Measurements from ENCODE around the gene GPX2. TPM values are rescaled to one million over a fixed set of nuclear protein-coding genes. Genes with fewer than 3 reads are reported as not detected.

GPX2 gene
- total RNA-seq, 2 donors from 2014 or later, result 5.0 TPM; not detected in 1

- DNase-seq (ENCODE audit: low spot score) (no peak), ATAC-seq (ENCODE audit: insufficient number of reproducible peaks, low FRiP score, low read depth) (no peak)
- no peak for TF ChIP-seq CTCF (IDR thresholded peaks at IDR 0.05)
- H3K9me3 ChIP-seq, result no peaks in the 10 kb centered on the region
- H3K36me3 ChIP-seq, result no peaks in the 10 kb centered on the region
- H3K4me3 ChIP-seq, result no peak overlapping the region
- no peaks in the 10 kb centered on the region for H3K27me3 ChIP-seq (replicated peaks; ENCODE audit: insufficient read depth)
- H3K27ac ChIP-seq, result no peak overlapping the region
- peaks cover 6 to 20% of the 10 kb centered on the region in 2 donors for H3K4me1 ChIP-seq (ENCODE audit: control insufficient read depth in 1 of 2, low read depth in 2 of 2)
These were observed 11.1 kb upstream of the GPX2 start for GRCh38 chr14:64953661-64954060.

GRCh38 chr14:64953310-64953654 is 10.7 kb upstream of the GPX2 start:
- no peak for DNase-seq (ENCODE audit: low spot score)
- peaks cover 6 to 20% of the 10 kb centered on the region in 2 donors for H3K4me1 ChIP-seq (ENCODE audit: control insufficient read depth in 1 of 2, low read depth in 2 of 2)
- no peaks in the 10 kb centered on the region for H3K9me3 ChIP-seq
- no peak for TF ChIP-seq CTCF (IDR thresholded peaks at IDR 0.05)
- H3K27ac ChIP-seq, result no peak overlapping the region
- no peak for ATAC-seq (ENCODE audit: insufficient number of reproducible peaks, low FRiP score, low read depth)
- H3K36me3 ChIP-seq, result no peaks in the 10 kb centered on the region
- no peaks in the 10 kb centered on the region for H3K27me3 ChIP-seq (replicated peaks; ENCODE audit: insufficient read depth)
- no peak overlapping the region for H3K4me3 ChIP-seq

DNA sequence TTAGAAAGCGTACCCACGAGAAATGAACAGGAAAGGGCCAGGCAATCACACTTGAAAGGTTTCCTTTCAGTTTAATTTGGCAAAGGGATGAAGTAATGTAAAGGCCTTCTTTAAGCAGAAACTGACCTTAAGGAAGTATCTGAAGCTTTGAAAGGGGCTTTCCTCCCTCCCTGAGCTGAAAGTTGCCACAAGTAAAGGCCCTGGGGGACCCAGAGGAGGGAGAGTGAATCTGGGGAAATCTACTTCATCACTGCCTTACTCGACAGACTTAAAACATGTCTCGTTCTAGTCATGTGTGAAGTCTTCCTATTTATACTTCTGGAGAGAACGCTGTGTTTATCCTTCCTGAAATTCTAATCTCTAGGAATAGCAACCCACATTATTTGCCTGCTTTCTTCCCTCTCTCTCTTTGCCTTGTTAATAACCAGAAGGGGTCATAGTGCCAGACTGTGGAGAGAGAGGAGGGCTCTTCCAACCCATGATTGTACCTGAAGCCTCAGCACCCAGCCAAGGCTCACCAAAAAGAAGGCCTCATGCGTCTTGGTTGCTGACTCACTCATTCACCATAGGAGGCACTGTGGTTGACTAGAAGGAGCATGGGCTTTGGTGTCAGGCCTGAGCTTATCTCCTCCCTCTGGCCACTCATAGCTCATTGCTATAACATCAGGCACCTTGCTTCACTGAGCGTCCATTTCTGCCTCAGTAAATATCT is 10.2 kb upstream of the GPX2 start:
- DNase-seq (ENCODE audit: low spot score) (no peak), ATAC-seq (ENCODE audit: insufficient number of reproducible peaks, low FRiP score, low read depth) (no peak)
- Histone ChIP-seq H3K27ac (no peak overlapping the region), H3K36me3 (no peaks in the 10 kb centered on the region), H3K9me3 (no peaks in the 10 kb centered on the region), H3K4me1 (ENCODE audit: control insufficient read depth in 1 of 2, low read depth in 2 of 2) (peaks cover 6 to 20% of the 10 kb centered on the region in 2 donors), H3K27me3 (replicated peaks; ENCODE audit: insufficient read depth) (no peaks in the 10 kb centered on the region), H3K4me3 (no peak overlapping the region)
- TF ChIP-seq CTCF (IDR thresholded peaks at IDR 0.05), result no peak

- Histone ChIP-seq H3K27ac (no peak overlapping the region), H3K36me3 (no peaks in the 10 kb centered on the region)
These were observed 9.2 kb upstream of the GPX2 start for GRCh38 chr14:64951724-64952123.

GRCh38 chr14:64951291-64951690 is 8.7 kb upstream of the GPX2 start:
- no peaks in the 10 kb centered on the region for H3K9me3 ChIP-seq
- no peaks in the 10 kb centered on the region for H3K36me3 ChIP-seq
- ATAC-seq (ENCODE audit: insufficient number of reproducible peaks, low FRiP score, low read depth) (no peak), DNase-seq (ENCODE audit: low spot score) (no peak)
- H3K27ac ChIP-seq, result no peak overlapping the region
- no peaks in the 10 kb centered on the region for H3K27me3 ChIP-seq (replicated peaks; ENCODE audit: insufficient read depth)
- no peak overlapping the region for H3K4me3 ChIP-seq
- TF ChIP-seq CTCF (IDR thresholded peaks at IDR 0.05), result no peak
- peaks cover 6 to 20% of the 10 kb centered on the region in 2 donors for H3K4me1 ChIP-seq (ENCODE audit: control insufficient read depth in 1 of 2, low read depth in 2 of 2)

More at GRCh38 chr14:64951724-64952123, 9.2 kb upstream of the GPX2 start:
- DNase-seq (ENCODE audit: low spot score), result no peak
- no peak for ATAC-seq (ENCODE audit: insufficient number of reproducible peaks, low FRiP score, low read depth)
- no peak overlapping the region for H3K4me3 ChIP-seq
- no peaks in the 10 kb centered on the region for H3K27me3 ChIP-seq (replicated peaks; ENCODE audit: insufficient read depth)
- H3K9me3 ChIP-seq, result no peaks in the 10 kb centered on the region
- TF ChIP-seq CTCF (IDR thresholded peaks at IDR 0.05), result no peak
- peaks cover 6 to 20% of the 10 kb centered on the region in 2 donors for H3K4me1 ChIP-seq (ENCODE audit: control insufficient read depth in 1 of 2, low read depth in 2 of 2)
